HepG2 (cell line): ENCODE results near the gene QRICH2. TPM values are rescaled to one million over a fixed set of nuclear protein-coding genes. Genes with fewer than 3 reads are reported as not detected.

Source experiments
- CTCF ChIP-seq: sonication (generic); formaldehyde crosslinking; IDR thresholded peaks from 2 replicates; pipeline ENCODE4 v1.5.0; 2020; ENCODE audit warnings: mild to moderate bottlenecking, missing genetic modification reagents, moderate library complexity
- EED ChIP-seq: sonication (generic); formaldehyde crosslinking; IDR thresholded peaks from 2 replicates; pipeline ENCODE4 v1.5.0; 2020; ENCODE audit warnings: mild to moderate bottlenecking, missing genetic modification reagents
- FOXA1 ChIP-seq, 2 experiments: fragments of 450-650 bp in 1 of 2; sonication (generic) in 1 of 2; formaldehyde crosslinking in 1 of 2; IDR thresholded peaks; 2 replicates each; pipeline versions ENCODE4 v1.4.0 to v1.6.1; 2016 to 2020; ENCODE audit warnings: missing genetic modification reagents in 1 of 2
- KDM3A ChIP-seq: IDR thresholded peaks from 2 replicates; pipeline ENCODE4 v1.6.1; 2018; ENCODE audit warnings: low read depth, missing compliant biosample characterization
- KIAA2018 ChIP-seq: sonication (generic); formaldehyde crosslinking; IDR thresholded peaks from 2 replicates; pipeline ENCODE4 v1.5.0; 2020; ENCODE audit warnings: mild to moderate bottlenecking, missing genetic modification reagents, borderline replicate concordance
- PITX1 ChIP-seq: sonication (generic); formaldehyde crosslinking; IDR thresholded peaks from 2 replicates; pipeline ENCODE4 v1.5.1; 2020; ENCODE audit warnings: mild to moderate bottlenecking, missing genetic modification reagents
- SUZ12 ChIP-seq: fragments of 150-350 bp; IDR thresholded peaks from 2 replicates; pipeline ENCODE4 v1.6.1; 2014; ENCODE audit warnings: low read depth, low read length
- ZNF607 ChIP-seq: sonication (generic); formaldehyde crosslinking; IDR thresholded peaks from 2 replicates; pipeline ENCODE4 v1.5.1; 2020; ENCODE audit warnings: missing genetic modification reagents, mild to moderate bottlenecking, borderline replicate concordance
- ZNF672 ChIP-seq: sonication (generic); formaldehyde crosslinking; IDR thresholded peaks from 2 replicates; pipeline ENCODE4 v1.8.1; 2022; ENCODE audit warnings: missing genetic modification reagents
- polyA plus RNA-seq, 8 experiments: library from polyadenylated mRNA; depleted of rRNA in 3 of 8; stranded (reverse) in 7 of 8; unstranded in 1 of 8; fragments of >200 nt; fragmentation: Illumina TruSeq in 4 of 8; extraction: Trizol in 4 of 8; gene quantifications; 2 replicates each; pipeline versions ENCODE4 v1.2.1 to v1.2.3, GENCODE V29; 2011 to 2016; ENCODE audit warnings: low read depth in 4 of 8, missing spikeins in 1 of 8, mixed read lengths in 1 of 8; ENCODE audit not compliant: insufficient read depth in 1 of 8
- total RNA-seq, 5 experiments: library from RNA; depleted of rRNA; stranded (reverse); fragments of >200 nt; fragmentation: Illumina TruSeq; extraction: Trizol; gene quantifications; 2 replicates each; pipeline ENCODE4 v1.2.3, GENCODE V29; 2016; ENCODE audit warnings: low read depth in 1 of 5
- TF ChIP-seq, protein P1 (sequence below): sonication (generic); formaldehyde crosslinking; IDR thresholded peaks from 2 replicates; pipeline ENCODE4 v1.4.0; 2020; ENCODE audit warnings: missing genetic modification reagents, borderline replicate concordance

QRICH2 gene
- total and polyA plus RNA-seq, 2 of the 13 experiments (the other 11 are each of a cell fraction or from before 2014, with no cell fraction given) = 3.7 to 5.7 TPM

DNA sequence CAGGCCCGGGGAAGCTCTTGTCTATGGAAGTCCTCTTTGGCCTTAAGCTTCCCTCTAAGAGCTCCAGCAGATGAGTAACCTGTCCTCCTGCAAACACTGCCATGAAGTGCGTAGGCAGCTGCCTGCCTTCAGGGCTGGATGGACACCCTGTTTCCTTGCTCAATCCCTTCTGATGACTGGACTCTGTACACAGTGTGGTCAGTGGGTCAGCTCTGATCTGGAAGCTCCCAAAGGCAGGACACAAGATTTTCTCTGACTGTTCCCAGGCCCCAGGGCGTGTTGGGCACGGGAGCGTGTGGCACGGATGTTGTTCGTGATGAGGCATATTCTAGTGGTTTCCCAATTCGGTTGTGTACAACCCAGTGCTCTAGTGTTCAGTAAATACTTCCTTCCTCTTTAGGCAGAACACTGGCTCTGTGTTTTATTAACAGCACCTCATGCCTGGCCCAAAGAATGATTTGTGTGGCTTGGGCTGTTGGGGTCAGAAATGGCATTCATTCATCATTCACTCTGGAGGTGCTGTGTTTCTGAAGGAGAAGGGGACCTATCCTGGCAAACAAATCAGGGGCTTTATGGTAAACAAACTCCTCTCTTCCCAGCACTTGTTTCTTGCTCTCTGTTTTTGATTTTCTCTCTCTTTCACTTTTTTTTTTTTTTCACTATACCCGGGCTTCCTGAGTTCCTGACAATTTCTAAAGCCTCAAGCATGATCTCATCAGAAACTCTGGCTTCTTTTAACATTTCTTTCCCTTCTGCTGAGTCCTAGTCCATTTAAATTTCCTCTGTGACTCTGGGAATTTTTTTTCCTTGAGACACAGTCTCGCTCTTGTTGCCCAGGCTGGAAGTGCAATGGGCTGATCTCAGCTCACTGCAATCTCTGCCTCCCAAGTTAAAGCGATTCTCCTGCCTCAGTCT, 55.8 kb downstream of the QRICH2 start (continued):
- no peak for TF ChIP-seq KIAA2018 (CRISPR knock-in tag)
- peak; percentile 81 for TF ChIP-seq KDM3A
- TF ChIP-seq ZNF607 = peak; percentile 30; the same call in 1 of the 2 replicates
- 0 out of 2 replicates have a peak, but pooled peaks have one; percentile 33 for TF ChIP-seq FOXA1 (IDR thresholded peaks at IDR 0.05)
- peak; percentile 96 for TF ChIP-seq FOXA1 (CRISPR knock-in tag; IDR thresholded peaks at IDR 0.05)
- TF ChIP-seq, protein P1, sequence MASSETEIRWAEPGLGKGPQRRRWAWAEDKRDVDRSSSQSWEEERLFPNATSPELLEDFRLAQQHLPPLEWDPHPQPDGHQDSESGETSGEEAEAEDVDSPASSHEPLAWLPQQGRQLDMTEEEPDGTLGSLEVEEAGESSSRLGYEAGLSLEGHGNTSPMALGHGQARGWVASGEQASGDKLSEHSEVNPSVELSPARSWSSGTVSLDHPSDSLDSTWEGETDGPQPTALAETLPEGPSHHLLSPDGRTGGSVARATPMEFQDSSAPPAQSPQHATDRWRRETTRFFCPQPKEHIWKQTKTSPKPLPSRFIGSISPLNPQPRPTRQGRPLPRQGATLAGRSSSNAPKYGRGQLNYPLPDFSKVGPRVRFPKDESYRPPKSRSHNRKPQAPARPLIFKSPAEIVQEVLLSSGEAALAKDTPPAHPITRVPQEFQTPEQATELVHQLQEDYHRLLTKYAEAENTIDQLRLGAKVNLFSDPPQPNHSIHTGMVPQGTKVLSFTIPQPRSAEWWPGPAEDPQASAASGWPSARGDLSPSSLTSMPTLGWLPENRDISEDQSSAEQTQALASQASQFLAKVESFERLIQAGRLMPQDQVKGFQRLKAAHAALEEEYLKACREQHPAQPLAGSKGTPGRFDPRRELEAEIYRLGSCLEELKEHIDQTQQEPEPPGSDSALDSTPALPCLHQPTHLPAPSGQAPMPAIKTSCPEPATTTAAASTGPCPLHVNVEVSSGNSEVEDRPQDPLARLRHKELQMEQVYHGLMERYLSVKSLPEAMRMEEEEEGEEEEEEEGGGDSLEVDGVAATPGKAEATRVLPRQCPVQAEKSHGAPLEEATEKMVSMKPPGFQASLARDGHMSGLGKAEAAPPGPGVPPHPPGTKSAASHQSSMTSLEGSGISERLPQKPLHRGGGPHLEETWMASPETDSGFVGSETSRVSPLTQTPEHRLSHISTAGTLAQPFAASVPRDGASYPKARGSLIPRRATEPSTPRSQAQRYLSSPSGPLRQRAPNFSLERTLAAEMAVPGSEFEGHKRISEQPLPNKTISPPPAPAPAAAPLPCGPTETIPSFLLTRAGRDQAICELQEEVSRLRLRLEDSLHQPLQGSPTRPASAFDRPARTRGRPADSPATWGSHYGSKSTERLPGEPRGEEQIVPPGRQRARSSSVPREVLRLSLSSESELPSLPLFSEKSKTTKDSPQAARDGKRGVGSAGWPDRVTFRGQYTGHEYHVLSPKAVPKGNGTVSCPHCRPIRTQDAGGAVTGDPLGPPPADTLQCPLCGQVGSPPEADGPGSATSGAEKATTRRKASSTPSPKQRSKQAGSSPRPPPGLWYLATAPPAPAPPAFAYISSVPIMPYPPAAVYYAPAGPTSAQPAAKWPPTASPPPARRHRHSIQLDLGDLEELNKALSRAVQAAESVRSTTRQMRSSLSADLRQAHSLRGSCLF = no peak
- no peak for TF ChIP-seq SUZ12
- no peak for TF ChIP-seq EED (CRISPR knock-in tag)
- TF ChIP-seq CTCF (CRISPR knock-in tag) = no peak
- no peak for TF ChIP-seq ZNF672
- TF ChIP-seq PITX1 (CRISPR knock-in tag) = peak; percentile 47; the same call in 1 of the 2 replicates
